Hematopoietic multipotent progenitor cell (in vitro differentiated cells): Measurements from ENCODE around the gene RC3H2. TPM values are rescaled to one million over a fixed set of nuclear protein-coding genes. Genes with fewer than 3 reads are reported as not detected.

Experiments used
- DNase-seq, 3 donors: peaks; one replicate each; pipeline ENCODE4 v3.0.0-alpha.2; 2011 to 2015; ENCODE audit warnings: low read depth in 2 of 3, low spot score in 2 of 3
- total RNA-seq: library from RNA; depleted of rRNA; stranded (reverse); fragments of >200 nt; gene quantifications from one replicate; pipeline ENCODE4 v1.2.3, GENCODE V29; 2012

Gene RC3H2
- total RNA-seq, result 32.6 TPM

DNA sequence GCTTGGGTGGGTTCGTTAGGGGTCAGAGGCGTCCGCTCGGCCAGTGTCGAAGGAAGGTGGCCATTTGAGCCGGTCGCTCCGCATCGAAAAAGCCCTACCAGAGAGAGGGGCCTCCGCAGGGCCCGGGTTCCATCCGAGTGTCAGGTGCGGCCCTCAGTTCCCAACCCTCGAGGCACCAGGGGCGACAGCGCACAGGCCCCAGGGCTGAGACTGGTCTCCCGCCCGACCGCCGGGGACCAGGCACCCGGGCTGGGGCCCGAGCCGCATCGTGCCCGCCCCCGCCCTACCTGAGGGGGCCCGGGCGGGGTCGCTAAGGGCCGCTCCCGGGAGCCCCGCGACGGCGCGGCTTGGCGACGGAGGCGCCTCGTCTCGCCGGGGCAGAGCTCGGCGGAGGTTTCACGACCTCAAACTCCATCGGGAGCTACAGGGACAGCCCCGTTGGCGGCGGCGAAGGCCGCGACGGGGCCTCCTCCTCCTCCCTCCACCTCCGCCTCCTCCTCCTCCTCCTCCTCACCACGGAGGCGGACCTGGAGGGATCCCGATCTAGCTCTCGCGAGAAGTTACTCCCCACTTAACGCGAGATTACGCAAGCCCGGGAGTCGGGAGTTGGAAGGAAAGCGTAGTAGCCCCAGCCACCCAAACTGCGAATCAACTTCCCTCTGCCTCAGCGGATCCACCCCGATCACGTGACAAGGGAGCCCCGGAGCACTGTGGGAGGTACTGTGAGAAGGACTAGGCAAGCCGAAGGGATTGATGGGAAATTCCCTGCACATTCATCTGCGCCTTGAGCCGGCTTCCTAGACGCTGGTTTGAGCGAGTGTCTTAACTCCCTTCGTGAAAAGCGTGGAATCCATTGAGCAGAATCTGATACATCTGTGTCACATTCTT lies at the start of gene RC3H2:
TSS of gene RC3H2 (minus strand) at position 537 of the 888 bp plus-strand sequence. CDS start 7,850 bp downstream, outside the sequence.
- DNase-seq, result peak; percentile 97 to 100 (median 100)

DNA sequence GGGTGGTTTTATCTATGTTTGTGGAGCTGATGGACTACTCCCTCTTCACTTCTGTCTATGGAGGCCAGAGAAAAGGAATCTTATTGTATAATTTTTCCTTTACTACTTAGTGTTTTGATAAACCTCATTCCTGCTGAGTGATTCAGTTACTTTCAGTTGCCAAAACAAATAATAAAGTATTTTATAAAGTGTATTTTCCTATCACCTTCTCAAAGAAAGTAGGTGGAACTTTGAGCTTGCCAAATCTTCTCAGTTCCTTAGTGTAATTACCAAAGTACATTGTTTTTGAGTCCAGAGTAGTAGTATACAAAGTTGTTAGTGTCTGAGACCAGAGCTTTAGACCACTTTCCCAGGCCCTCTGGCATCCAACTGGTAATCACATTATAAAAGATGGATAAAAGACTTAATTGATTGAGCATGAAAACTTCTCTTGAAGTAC lies 49.1 kb upstream of the RC3H2 start:
- no peak for DNase-seq

DNA sequence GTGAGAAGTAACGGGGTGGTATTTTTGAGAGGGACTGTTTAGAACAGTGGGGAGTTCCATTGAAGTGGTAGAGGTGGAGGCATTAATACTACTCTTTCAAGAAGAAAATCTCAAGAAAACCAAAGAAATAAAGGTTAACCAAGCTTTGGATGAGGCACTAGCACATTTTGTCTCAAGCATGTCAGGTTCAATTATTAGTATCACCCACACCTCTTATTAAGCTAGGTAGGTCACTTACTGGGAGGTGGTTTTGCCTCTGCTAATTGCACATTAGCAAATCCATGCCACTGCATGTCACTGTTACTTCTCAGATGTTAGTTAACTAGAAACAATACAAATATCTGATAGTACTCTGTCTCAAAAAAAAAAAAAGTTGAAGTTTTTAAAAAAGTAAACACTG lies 45.9 kb upstream of the RC3H2 start:
- no peak for DNase-seq

- no peak for DNase-seq
These were observed 45.1 kb upstream of the RC3H2 start for GRCh38 chr9:122950263-122950662.

DNA sequence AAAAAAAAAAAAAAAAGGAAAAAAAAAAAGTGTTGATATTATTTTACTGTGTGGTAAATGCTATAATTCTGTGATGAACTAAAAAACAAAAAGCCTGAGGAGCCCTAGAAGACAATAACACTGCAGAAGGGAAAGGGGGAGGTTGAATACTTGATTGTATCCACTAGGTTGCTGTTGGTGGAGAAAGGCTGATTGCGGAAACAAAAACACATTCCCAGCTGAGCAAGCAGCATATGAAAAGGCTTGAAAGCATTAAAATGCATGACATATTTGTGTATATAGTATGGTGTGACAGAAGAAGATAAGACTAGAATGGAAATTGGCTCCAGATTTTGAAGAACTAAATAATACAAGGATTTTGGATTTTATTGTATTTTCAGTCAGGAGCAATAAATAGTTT lies 44.5 kb upstream of the RC3H2 start:
- DNase-seq, result no peak

DNA sequence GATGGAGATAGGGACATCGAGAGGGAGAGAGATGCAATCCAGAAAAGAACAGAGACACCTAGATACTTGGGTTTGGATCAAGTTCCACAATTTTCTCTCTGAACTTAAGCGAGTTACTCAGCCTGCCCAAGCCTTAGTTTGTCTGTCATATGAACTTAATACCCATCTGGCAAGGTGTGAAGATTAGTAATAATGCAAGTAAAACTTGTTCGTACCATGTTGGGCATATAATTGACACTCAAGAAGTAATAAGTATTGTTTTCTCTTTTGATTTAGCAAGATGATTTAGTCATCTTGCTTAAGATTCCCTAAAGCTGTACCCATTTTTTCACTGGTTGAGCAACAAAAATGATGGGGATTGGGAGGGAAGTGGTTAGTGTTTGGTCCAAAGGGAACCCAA lies 43.2 kb upstream of the RC3H2 start:
- no peak for DNase-seq

GRCh38 chr9:122946461-122947005 lies 41.4 kb upstream of the RC3H2 start:
- DNase-seq, result no peak

DNA sequence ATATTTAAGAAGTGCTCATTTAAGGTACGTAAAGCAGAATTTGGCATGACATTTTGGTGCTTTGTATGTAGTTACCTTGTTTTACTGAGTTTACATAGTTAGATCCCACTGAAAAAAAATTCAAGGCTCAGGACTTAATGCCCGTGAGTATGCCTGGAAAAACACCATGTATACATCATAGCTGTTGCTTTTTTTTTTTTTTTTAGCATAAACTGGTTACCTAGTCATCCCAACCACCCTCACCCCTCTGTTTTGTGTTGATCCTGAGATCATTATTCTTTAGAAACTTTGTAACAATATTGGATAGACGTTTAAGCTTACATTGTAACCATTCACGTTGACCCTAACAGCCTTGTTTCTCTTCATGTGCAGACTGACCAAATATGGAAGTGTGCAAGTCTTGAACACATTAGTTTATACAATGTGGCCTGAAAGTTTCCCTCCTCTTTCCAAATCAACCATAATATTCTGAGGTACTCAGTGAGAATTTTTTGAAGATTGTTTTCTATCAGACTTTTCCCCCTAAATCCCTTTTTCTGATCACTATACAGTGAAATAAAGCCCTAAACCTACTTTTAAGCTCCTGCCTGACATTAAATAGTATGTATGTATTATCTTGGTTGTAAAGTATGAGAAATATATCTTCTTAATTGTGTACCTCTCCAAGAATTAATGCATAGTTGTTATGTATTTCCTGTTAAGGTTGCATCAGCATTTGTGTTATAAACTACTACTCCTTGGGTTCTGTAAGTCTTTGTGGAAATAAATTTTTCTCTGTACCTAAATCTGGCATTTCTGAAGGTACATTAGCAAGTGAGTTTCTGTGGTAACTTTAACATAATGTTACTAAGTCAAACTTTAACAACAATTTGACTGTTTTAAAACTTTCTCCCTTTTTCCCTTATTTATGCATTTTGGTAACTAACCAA lies 40.1 kb upstream of the RC3H2 start:
- no peak for DNase-seq

DNA sequence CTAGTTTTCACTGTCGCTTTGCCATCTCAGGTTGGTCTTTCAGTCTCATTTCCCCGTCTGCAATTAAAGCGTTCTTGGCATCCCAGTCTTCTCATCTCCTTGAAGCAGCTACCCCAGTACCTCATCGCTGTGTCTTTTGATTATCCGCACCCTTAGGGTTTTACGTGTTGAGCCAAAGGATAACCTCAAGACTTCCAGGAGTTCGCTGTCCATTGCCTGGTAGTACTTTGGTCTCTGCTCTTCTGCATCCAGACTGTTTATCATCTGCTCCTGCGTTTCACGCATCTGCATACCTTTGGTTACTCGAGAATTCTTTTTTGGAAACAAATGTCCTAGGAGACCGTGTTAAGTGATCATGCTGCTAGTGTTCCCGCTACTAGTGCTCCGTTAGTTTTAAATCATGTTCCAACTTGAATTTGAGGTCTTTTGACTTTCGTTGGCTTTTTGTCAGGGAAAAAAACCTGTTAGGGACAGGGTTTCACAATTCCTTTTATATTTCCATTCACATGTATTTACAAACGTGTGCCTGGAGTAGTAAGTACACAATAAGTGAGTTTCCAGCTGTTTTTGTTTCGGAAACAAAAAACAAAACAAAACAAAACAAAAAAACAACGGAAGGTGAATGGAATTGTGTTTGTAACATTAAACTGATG lies 36.5 kb upstream of the RC3H2 start:
- DNase-seq, result no peak

GRCh38 chr9:122940749-122941581 lies 35.8 kb upstream of the RC3H2 start, which contains the start of gene RABGAP1:
Gene RABGAP1, plus strand, starts transcription at chr9:122941020. Its CDS starts 16,040 bp downstream, at chr9:122957060.
- DNase-seq, result peak; percentile 91 to 99 (median 99)

- no peak for DNase-seq
These were observed 35.2 kb upstream of the RC3H2 start for GRCh38 chr9:122940454-122940748.

GRCh38 chr9:122939601-122940000 lies 34.4 kb upstream of the RC3H2 start:
- no peak for DNase-seq

GRCh38 chr9:122936883-122937282 lies 31.7 kb upstream of the RC3H2 start:
- DNase-seq, result no peak

GRCh38 chr9:122936464-122936863 lies 31.3 kb upstream of the RC3H2 start:
- no peak for DNase-seq

DNA sequence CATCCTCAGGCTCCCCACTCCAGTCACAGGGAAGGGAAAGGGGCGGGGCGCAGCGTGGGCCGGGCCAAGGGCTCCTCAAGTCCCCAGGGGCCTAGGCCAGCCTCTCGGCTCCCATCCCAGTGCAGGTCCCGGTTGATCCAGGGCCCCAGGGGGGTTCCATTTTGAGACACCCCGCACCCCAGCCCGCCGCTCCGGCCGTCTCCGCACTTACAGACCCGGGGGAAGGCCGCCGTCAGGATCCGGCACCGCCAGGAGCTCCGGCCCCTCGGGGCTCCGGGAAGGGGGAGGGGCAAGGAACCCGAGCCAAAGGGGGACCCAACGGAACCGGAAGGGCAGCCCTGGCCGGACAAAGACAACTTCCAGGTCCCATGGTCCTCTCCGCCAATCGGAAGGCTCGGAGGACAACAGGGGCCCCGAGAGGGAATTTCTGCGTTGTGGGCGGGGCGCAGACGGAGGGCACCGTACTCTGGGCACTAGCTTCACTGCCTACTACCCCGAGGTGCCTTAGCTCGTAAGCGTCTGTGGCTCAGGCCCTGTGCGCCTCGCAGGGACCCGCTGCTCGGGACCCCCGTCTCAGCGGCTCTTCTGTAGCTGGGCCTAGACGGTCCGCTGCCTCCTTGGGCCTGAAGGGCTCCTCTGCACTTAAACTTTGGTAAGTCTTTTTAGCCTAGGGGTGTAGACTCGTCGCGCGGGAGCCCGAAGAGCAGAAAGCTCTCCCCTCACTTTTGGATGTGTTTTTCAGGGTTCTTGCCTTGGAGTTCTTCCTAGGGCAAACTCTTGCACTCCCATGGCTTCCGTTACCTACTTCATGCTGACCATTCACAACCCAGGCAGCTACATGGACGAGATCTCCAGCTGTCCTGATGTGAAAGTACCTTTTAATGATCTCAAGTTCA lies 26.3 kb upstream of the RC3H2 start, which contains the start of gene ZBTB26:
TSS of gene ZBTB26 (minus strand) at position 287 of the 896 bp plus-strand sequence. CDS start 11,578 bp downstream, outside the sequence.
- peak; percentile 68 to 96 (median 96) for DNase-seq

GRCh38 chr9:122930541-122931225 lies 25.5 kb upstream of the RC3H2 start:
- DNase-seq, result no peak

DNA sequence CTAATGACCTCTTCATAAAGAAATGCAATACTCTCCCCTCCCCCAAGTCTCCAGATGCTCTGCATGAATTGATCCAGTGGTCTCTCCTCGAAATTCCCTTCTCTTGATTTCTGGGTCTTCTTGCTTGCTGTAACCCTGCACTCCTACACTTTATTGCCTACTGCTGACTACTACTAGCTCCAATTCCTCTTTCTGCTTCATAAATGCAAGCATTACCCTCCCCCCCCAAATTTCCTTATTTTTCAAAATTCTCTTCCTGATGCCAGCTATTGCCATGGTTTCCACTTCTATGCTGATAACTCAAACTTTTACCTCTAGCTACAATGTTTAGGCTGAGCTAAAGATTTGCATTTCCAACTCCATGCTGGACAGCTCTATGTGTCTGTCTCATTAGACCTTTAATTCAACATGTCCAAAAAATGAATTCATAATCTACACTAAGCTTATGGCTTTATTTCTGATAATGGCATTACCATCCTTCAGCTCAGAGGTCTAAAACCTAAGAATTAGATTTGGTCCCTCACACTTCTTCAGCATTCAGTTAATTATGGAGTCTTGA lies 24.7 kb upstream of the RC3H2 start:
- no peak for DNase-seq

DNA sequence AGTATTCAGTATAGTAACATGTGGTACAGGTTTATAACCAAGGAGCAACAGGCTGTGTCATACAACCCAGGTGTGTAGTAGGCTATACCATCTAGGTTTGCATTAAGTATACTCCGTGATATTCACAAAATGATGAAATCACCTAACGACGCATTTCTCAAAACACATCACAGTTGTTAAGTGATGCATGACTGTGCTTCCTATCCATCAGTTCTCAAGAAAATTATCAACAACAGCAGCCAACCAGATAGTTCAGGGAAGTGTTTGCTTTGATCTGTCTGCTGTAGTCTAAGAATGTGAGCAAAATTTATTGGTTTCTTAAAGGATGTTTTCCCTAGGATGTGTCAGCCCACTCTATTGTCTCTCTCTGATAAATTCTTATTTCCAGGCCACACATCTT lies 18.8 kb upstream of the RC3H2 start:
- no peak for DNase-seq
